ENCODE data around the gene NLRP1. TPM values are rescaled to one million over a fixed set of nuclear protein-coding genes. Genes with fewer than 3 reads are reported as not detected.

NLRP1 gene
- total and polyA plus RNA-seq, 9 of the 15 experiments (the other 6 are each of a cell fraction or from before 2014, with no cell fraction given): 4.0 to 69.4 (median 27.7) TPM

- TF ChIP-seq MYC (IDR thresholded peaks at IDR 0.05; ENCODE audit: low read depth, low read length): peak; percentile 69
- no peak for TF ChIP-seq MYC (CRISPR knock-in tag; IDR thresholded peaks at IDR 0.05; ENCODE audit: borderline replicate concordance, low read depth)
- TF ChIP-seq BACH1 (tag; IDR thresholded peaks at IDR 0.05): peak; percentile 57
- no peak for TF ChIP-seq ZNF197 (CRISPR knock-in tag; IDR thresholded peaks at IDR 0.05; ENCODE audit: low read depth)
- no peak for TF ChIP-seq PCBP2 (IDR thresholded peaks at IDR 0.05; ENCODE audit: low read depth, low read length, poor library complexity, severe bottlenecking)
- TF ChIP-seq STAT5A (IDR thresholded peaks at IDR 0.05; ENCODE audit: borderline replicate concordance, low read length): no peak
- peak; percentile 38 to 65; a peak in 2 of 4 replicates for TF ChIP-seq MNT (conservative IDR thresholded peaks at IDR 0.05)
- no peak for TF ChIP-seq SREBF1 (IDR thresholded peaks at IDR 0.05; ENCODE audit: borderline replicate concordance, low read depth, low read length)
- no peak for TF ChIP-seq SMARCB1 (IDR thresholded peaks at IDR 0.05; ENCODE audit: insufficient read length, low read depth)
- TF ChIP-seq POLR3G (IDR thresholded peaks at IDR 0.05; ENCODE audit: extremely low read depth, insufficient read length, insufficient replicate concordance): no peak
- TF ChIP-seq ZNF318 (IDR thresholded peaks at IDR 0.05; ENCODE audit: borderline replicate concordance in 1 of 2, low read depth in 1 of 2): no peak
- TF ChIP-seq PHB2 (IDR thresholded peaks at IDR 0.05; ENCODE audit: low read depth): no peak
- TF ChIP-seq RBM17 (IDR thresholded peaks at IDR 0.05; ENCODE audit: borderline replicate concordance, low read depth, low read length): no peak
- no peak for TF ChIP-seq TGIF2 (CRISPR knock-in tag; IDR thresholded peaks at IDR 0.05)
- TF ChIP-seq CREBBP (IDR thresholded peaks at IDR 0.05; ENCODE audit: low read depth, low read length): no peak
- peak; percentile 60 for TF ChIP-seq MAFK (IDR thresholded peaks at IDR 0.05; ENCODE audit: low read length)
- TF ChIP-seq, protein P1, sequence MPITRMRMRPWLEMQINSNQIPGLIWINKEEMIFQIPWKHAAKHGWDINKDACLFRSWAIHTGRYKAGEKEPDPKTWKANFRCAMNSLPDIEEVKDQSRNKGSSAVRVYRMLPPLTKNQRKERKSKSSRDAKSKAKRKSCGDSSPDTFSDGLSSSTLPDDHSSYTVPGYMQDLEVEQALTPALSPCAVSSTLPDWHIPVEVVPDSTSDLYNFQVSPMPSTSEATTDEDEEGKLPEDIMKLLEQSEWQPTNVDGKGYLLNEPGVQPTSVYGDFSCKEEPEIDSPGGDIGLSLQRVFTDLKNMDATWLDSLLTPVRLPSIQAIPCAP (CRISPR knock-in tag; IDR thresholded peaks at IDR 0.05; ENCODE audit: borderline replicate concordance): no peak
- no peak for TF ChIP-seq ARID1B (IDR thresholded peaks at IDR 0.05)
Observed at GRCh38 chr17:5619088-5619740, 34.9 kb upstream of the NLRP1 start (continued).

Measured in K562 (cell line).